RWPE2 (cell line): Measurements from ENCODE around the gene EEF1E1.

Source experiments
- ATAC-seq: fragments of 200-7000 bp; cut with Tn5 transposase; 3 replicates; pipeline ENCODE4 v1.9.1; 2021; ENCODE audit warnings: low read depth
- DNase-seq: peaks from one replicate; pipeline ENCODE4 v3.0.0-alpha.2; 2020; ENCODE audit warnings: low spot score
- H3K27ac ChIP-seq: fragments of 450-650 bp; 2 replicates; pipeline ENCODE4 v1.5.1; 2017; ENCODE audit warnings: mild to moderate bottlenecking; ENCODE audit not compliant: poor library complexity, severe bottlenecking
- H3K27me3 ChIP-seq: fragments of 250-450 bp; sonication (Bioruptor Pico); 2 replicates; pipeline ENCODE4 v1.5.1; 2021; ENCODE audit warnings: mild to moderate bottlenecking, moderate library complexity; ENCODE audit not compliant: insufficient read depth, poor library complexity, severe bottlenecking
- H3K36me3 ChIP-seq: fragments of 250-450 bp; sonication (Bioruptor Pico); 2 replicates; pipeline ENCODE4 v1.5.1; 2020; ENCODE audit warnings: low read depth, mild to moderate bottlenecking, moderate library complexity
- H3K4me1 ChIP-seq: fragments of 250-450 bp; sonication (Bioruptor Pico); 2 replicates; pipeline ENCODE4 v1.5.1; 2021; ENCODE audit warnings: mild to moderate bottlenecking, moderate library complexity; ENCODE audit not compliant: insufficient read depth, poor library complexity, severe bottlenecking
- H3K4me3 ChIP-seq: fragments of 250-450 bp; sonication (Bioruptor Pico); 2 replicates; pipeline ENCODE4 v1.5.1; 2021; ENCODE audit warnings: mild to moderate bottlenecking, moderate library complexity; ENCODE audit not compliant: severe bottlenecking
- H3K9me3 ChIP-seq: fragments of 250-450 bp; sonication (Bioruptor Pico); 2 replicates; pipeline ENCODE4 v1.5.1; 2021; ENCODE audit warnings: mild to moderate bottlenecking, moderate library complexity; ENCODE audit not compliant: severe bottlenecking
- CTCF ChIP-seq: fragments of 450-650 bp; IDR thresholded peaks from one replicate; pipeline ENCODE4 v1.5.1; 2017; ENCODE audit warnings: mild to moderate bottlenecking, moderate library complexity; ENCODE audit not compliant: poor library complexity, severe bottlenecking

EEF1E1 gene

DNA sequence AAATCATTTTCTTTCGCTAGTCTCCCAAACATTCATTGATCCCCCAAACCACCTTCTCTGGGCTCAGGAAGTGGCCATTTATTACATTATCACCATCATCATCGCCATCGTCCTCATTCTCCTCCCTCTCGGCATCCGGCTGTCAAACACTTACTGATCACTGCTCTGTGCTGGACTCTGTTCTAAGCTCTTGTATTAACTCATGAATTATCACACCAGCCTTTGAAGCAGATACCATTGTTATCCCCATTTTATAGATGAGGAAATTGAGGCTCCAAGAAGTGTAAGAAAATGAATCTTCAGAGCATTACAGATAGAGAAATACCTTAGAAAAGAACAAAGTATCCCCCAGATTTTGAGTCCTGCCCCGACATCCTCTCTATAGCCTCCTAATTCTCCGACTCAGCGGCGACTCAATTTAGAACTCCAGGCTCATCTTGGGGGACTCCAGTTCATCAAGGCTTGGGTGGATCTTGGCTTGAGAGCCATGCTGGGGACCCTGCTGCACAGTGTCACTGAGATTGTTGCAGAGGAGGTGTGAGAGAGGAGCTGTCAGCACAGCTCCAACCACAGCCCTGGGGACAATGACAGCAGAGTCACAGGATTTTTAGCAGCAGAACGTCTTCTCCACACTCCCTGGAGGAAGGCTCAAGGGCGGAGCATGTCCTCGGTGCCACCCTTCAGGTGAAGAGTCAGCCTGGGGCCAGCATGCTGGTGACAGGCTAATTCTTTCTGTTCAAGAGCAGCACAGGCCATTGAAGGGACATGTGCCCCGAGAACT is 6.6 kb upstream of the EEF1E1 start:
- Histone ChIP-seq H3K4me3 (no peak overlapping the region), H3K9me3 (no peaks in the 10 kb centered on the region), H3K27me3 (no peaks in the 10 kb centered on the region), H3K4me1 (peaks cover 10% of the 10 kb centered on the region), H3K36me3 (no peaks in the 10 kb centered on the region), H3K27ac (peak overlapping the region; percentile 88)
- ATAC-seq = no peak; the same call in 2 of the 3 replicates
- TF ChIP-seq CTCF = no peak
- DNase-seq = no peak

- H3K27ac ChIP-seq = peak overlapping the region; percentile 88
- no peaks in the 10 kb centered on the region for H3K27me3 ChIP-seq
- TF ChIP-seq CTCF = no peak
- no peaks in the 10 kb centered on the region for H3K9me3 ChIP-seq
- DNase-seq (peak; percentile 84), ATAC-seq (peak; percentile 100)
- H3K36me3 ChIP-seq = no peaks in the 10 kb centered on the region
- no peak overlapping the region for H3K4me3 ChIP-seq
- peaks cover 10% of the 10 kb centered on the region for H3K4me1 ChIP-seq
Measured at GRCh38 chr6:8108031-8108660, 5.8 kb upstream of the EEF1E1 start.

DNA sequence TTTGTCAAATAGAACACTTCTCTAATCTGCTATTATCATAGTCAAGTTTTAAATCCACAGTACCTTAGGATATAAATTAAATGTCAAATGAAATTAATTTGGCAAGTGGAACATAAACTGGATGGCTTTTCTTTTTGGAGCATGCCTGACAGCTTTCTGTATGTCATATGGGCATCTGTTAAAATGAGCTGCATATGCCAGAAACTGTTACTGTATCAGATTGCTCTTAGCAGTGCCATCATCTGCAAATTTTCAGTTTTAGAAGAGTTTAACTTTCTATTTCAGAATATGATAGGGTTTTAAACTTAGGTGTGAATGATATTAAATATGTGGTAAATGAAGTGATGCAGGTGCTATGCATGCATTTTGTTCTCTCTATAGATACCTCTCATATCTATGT is 3.4 kb upstream of the EEF1E1 start:
- H3K27me3 ChIP-seq = no peaks in the 10 kb centered on the region
- ATAC-seq = no peak

GRCh38 chr6:8103726-8104125 is 1.4 kb upstream of the EEF1E1 start:
- Histone ChIP-seq H3K4me1 (peaks cover 22% of the 10 kb centered on the region), H3K27me3 (no peaks in the 10 kb centered on the region), H3K36me3 (peaks cover 18% of the 10 kb centered on the region), H3K4me3 (no peak overlapping the region), H3K9me3 (no peaks in the 10 kb centered on the region), H3K27ac (no peak overlapping the region)
- DNase-seq = no peak
- no peak for ATAC-seq
- no peak for TF ChIP-seq CTCF

More for the DNA sequence above, 3.4 kb upstream of the EEF1E1 start:
- peaks cover 18% of the 10 kb centered on the region for H3K4me1 ChIP-seq
- peaks cover under 1% of the 10 kb centered on the region; the same call in 1 of the 2 replicates for H3K36me3 ChIP-seq
- no peaks in the 10 kb centered on the region for H3K9me3 ChIP-seq
- no peak overlapping the region for H3K4me3 ChIP-seq
- TF ChIP-seq CTCF = no peak
- H3K27ac ChIP-seq = no peak overlapping the region
- no peak for DNase-seq
